OCI-LY7 (cell line): ENCODE results near the gene TTF1. TPM values are rescaled to one million over a fixed set of nuclear protein-coding genes. Genes with fewer than 3 reads are reported as not detected.

Experiments used
- BruUV-seq: library from RNA; stranded (reverse); fragments of 400-500 nt; replicated peaks from 2 replicates; lab custom pipeline; 2021; lab: Mats Ljungman, UMichigan
- CTCF ChIA-PET: fragments of 300-600 bp; sonication (Branson Sonifier 250); formaldehyde crosslinking; loops from one replicate; lab custom pipeline; 2022; ENCODE audit warnings: antibody characterized with exemption; ENCODE audit not compliant: unreplicated experiment; lab: Charles Lee
- POLR2A ChIA-PET: fragments of 300-600 bp; sonication (Branson Sonifier 250); formaldehyde crosslinking; loops from one replicate; lab custom pipeline; 2022; ENCODE audit warnings: antibody characterized with exemption; lab: Charles Lee
- DNase-seq: peaks from one replicate; pipeline ENCODE4 v3.0.0-alpha.2; 2015; ENCODE audit warnings: low spot score
- H2AFZ ChIP-seq: fragments of 200-600 bp; sonication (generic), shearing (Covaris generic); 2 replicates; pipeline ENCODE4 v1.6.1; 2014; ENCODE audit warnings: mild to moderate bottlenecking, antibody characterized with exemption, low read length, moderate library complexity
- H3K27ac ChIP-seq: fragments of 200-600 bp; sonication (generic); 2 replicates; pipeline ENCODE4 v1.5.1; 2014; ENCODE audit warnings: mixed run types, low read depth, mild to moderate bottlenecking, moderate library complexity, low read length, inconsistent platforms; ENCODE audit not compliant: poor library complexity, severe bottlenecking
- H3K36me3 ChIP-seq: fragments of 200-600 bp; sonication (generic); 2 replicates; pipeline ENCODE4 v1.6.1; 2014; ENCODE audit warnings: mild to moderate bottlenecking, antibody characterized with exemption, low read length, moderate library complexity, mixed read lengths; ENCODE audit not compliant: insufficient read depth
- H3K4me1 ChIP-seq: fragments of 200-600 bp; sonication (generic); 2 replicates; pipeline ENCODE4 v1.5.1; 2014; ENCODE audit warnings: mild to moderate bottlenecking, low read length; ENCODE audit not compliant: insufficient read depth, poor library complexity, severe bottlenecking
- H3K4me2 ChIP-seq: fragments of 200-600 bp; sonication (generic); 2 replicates; pipeline ENCODE4 v1.6.1; 2014; ENCODE audit warnings: mild to moderate bottlenecking, low read length
- H3K4me3 ChIP-seq: fragments of 200-600 bp; sonication (generic); 2 replicates; pipeline ENCODE4 v1.5.1; 2014; ENCODE audit warnings: mild to moderate bottlenecking, low read depth, low read length; ENCODE audit not compliant: poor library complexity, severe bottlenecking
- H3K79me2 ChIP-seq: fragments of 200-600 bp; sonication (generic); 2 replicates; pipeline ENCODE4 v1.6.1; 2016; ENCODE audit warnings: low read depth, mild to moderate bottlenecking, low read length, moderate library complexity, mixed read lengths; ENCODE audit not compliant: insufficient read depth
- H3K9me2 ChIP-seq: fragments of 200-600 bp; sonication (generic); 2 replicates; pipeline ENCODE4 v1.6.1; 2016; ENCODE audit warnings: mild to moderate bottlenecking, low read length, mixed read lengths; ENCODE audit not compliant: insufficient read depth
- H3K9me3 ChIP-seq: fragments of 200-600 bp; sonication (generic); 2 replicates; pipeline ENCODE4 v1.6.1; 2014; ENCODE audit warnings: mild to moderate bottlenecking, mixed run types, low read length, mixed read lengths
- H4K20me1 ChIP-seq: fragments of 200-600 bp; sonication (generic); 2 replicates; pipeline ENCODE4 v1.6.1; 2014; ENCODE audit warnings: mild to moderate bottlenecking, antibody characterized with exemption, low read length, moderate library complexity, mixed read lengths; ENCODE audit not compliant: insufficient read depth
- EZH2phosphoT487 ChIP-seq: fragments of 200-600 bp; sonication (generic); IDR thresholded peaks from 2 replicates; pipeline ENCODE4 v1.6.1; 2018; ENCODE audit warnings: low read depth, borderline replicate concordance, mild to moderate bottlenecking, mixed run types, antibody characterized with exemption, low read length, moderate library complexity, mixed read lengths
- intact Hi-C: fragments of 100-400 bp; cut with micrococcal nuclease; formaldehyde crosslinking; loops from one replicate; pipeline ENCODE4 v1.10.0; 2022; ENCODE audit not compliant: unreplicated experiment
- total RNA-seq, 2 experiments: library from RNA; depleted of rRNA in 1 of 2; stranded (reverse); fragments of >200 nt in 1 of 2; shearing (Covaris generic) in 1 of 2; gene quantifications; 2 replicates each; pipeline ENCODE4 v1.2.3, GENCODE V29; 2014 to 2022
- TF ChIP-seq, protein P1 (sequence below): fragments of 200-600 bp; sonication (generic); conservative IDR thresholded peaks from 2 replicates; pipeline ENCODE4 v1.5.1; 2014; ENCODE audit warnings: mild to moderate bottlenecking, antibody characterized with exemption, low read length, moderate library complexity, mixed read lengths

TTF1 gene
- total RNA-seq, 2 experiments from 2014 or later: 17.8 to 21.2 TPM

GRCh38 chr9:132364068-132364467 lies 42.6 kb downstream of the TTF1 start:
- Histone ChIP-seq H3K4me1 (peaks cover 29% of the 10 kb centered on the region), H3K27ac (no peak overlapping the region)
- POLR2A ChIA-PET: no interaction called here

GRCh38 chr9:132357764-132358163 lies 48.9 kb downstream of the TTF1 start:
- no peak overlapping the region for H3K4me2 ChIP-seq
- H3K27ac ChIP-seq: no peak overlapping the region
- TF ChIP-seq, protein P1, sequence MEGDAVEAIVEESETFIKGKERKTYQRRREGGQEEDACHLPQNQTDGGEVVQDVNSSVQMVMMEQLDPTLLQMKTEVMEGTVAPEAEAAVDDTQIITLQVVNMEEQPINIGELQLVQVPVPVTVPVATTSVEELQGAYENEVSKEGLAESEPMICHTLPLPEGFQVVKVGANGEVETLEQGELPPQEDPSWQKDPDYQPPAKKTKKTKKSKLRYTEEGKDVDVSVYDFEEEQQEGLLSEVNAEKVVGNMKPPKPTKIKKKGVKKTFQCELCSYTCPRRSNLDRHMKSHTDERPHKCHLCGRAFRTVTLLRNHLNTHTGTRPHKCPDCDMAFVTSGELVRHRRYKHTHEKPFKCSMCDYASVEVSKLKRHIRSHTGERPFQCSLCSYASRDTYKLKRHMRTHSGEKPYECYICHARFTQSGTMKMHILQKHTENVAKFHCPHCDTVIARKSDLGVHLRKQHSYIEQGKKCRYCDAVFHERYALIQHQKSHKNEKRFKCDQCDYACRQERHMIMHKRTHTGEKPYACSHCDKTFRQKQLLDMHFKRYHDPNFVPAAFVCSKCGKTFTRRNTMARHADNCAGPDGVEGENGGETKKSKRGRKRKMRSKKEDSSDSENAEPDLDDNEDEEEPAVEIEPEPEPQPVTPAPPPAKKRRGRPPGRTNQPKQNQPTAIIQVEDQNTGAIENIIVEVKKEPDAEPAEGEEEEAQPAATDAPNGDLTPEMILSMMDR: no peak
- no peak for TF ChIP-seq EZH2phosphoT487
- H3K79me2 ChIP-seq: peaks cover 19% of the 10 kb centered on the region
- BruUV-seq: no TSS peak
- no peaks in the 10 kb centered on the region for H3K9me2 ChIP-seq
- peaks cover 30% of the 10 kb centered on the region for H3K4me1 ChIP-seq
- CTCF ChIA-PET: no interaction called here
- H3K9me3 ChIP-seq: no peaks in the 10 kb centered on the region
- H2AFZ ChIP-seq: no peak overlapping the region
- intact Hi-C loops: no loop called here
- 0 out of 2 replicates have a peak, but pooled peaks cover 7% of the 10 kb centered on the region for H4K20me1 ChIP-seq
- POLR2A ChIA-PET: interaction anchor here (0.8 kb wide), 1 partner anchor 27 kb away, joined by 3 read pairs; no protein-coding TSS in a partner anchor
- no peak for DNase-seq
- H3K4me3 ChIP-seq: no peak overlapping the region
- H3K36me3 ChIP-seq: peaks cover 15% of the 10 kb centered on the region

More at GRCh38 chr9:132364068-132364467, 42.6 kb downstream of the TTF1 start:
- CTCF ChIA-PET: no interaction called here
- intact Hi-C loops: no loop called here
- Histone ChIP-seq H2AFZ (no peak overlapping the region), H4K20me1 (no peaks in the 10 kb centered on the region), H3K9me2 (no peaks in the 10 kb centered on the region), H3K36me3 (no peaks in the 10 kb centered on the region), H3K4me2 (no peak overlapping the region), H3K79me2 (no peaks in the 10 kb centered on the region), H3K9me3 (no peaks in the 10 kb centered on the region), H3K4me3 (no peak overlapping the region)
- DNase-seq: no peak
- no TSS peak for BruUV-seq
- TF ChIP-seq, protein P1: no peak
- TF ChIP-seq EZH2phosphoT487: no peak

GRCh38 chr9:132356324-132356924 lies 50.2 kb downstream of the TTF1 start:
- H3K27ac ChIP-seq: no peak overlapping the region
- peaks cover 41% of the 10 kb centered on the region for H3K4me1 ChIP-seq
- BruUV-seq: no TSS peak
- TF ChIP-seq, protein P1: no peak
- no peak for TF ChIP-seq EZH2phosphoT487
- no peak overlapping the region for H3K4me2 ChIP-seq
- intact Hi-C loops: no loop called here
- DNase-seq: no peak
- H3K9me3 ChIP-seq: no peaks in the 10 kb centered on the region
- POLR2A ChIA-PET: interaction anchor here (7.2 kb wide), 1 partner anchor 26 kb away, joined by 119 read pairs; no protein-coding TSS in a partner anchor
- no peak overlapping the region for H2AFZ ChIP-seq
- peaks cover 28% of the 10 kb centered on the region for H3K36me3 ChIP-seq
- 0 out of 2 replicates have a peak, but pooled peaks cover 7% of the 10 kb centered on the region for H4K20me1 ChIP-seq
- no peak overlapping the region for H3K4me3 ChIP-seq
- H3K79me2 ChIP-seq: peaks cover 32% of the 10 kb centered on the region
- CTCF ChIA-PET: no interaction called here
- H3K9me2 ChIP-seq: no peaks in the 10 kb centered on the region
